Left lobe of liver (tissue), 2 donors: ENCODE data around the gene CIAO2B. TPM values are rescaled to one million over a fixed set of nuclear protein-coding genes. Genes with fewer than 3 reads are reported as not detected.

Experiments used
- ATAC-seq: fragments of 200-7000 bp; cut with Tn5 transposase; one replicate; pipeline ENCODE4 v1.9.1; 2020; ENCODE audit warnings: mild to moderate bottlenecking, moderate library complexity
- DNase-seq: peaks from one replicate; pipeline ENCODE4 v3.0.0-alpha.2; 2020; ENCODE audit warnings: low spot score
- total RNA-seq: library from RNA; stranded (reverse); gene quantifications from one replicate; pipeline ENCODE4 v1.2.1, GENCODE V29; 2021
- donor health status: DM: no; HTN: no; CAD: no; lungs with moderate emphysema.
- donor health status: DM: no; HTN: yes; CAD: no.

CIAO2B gene
- total RNA-seq, 1 donor from 2014 or later: 42.6 TPM

- no peak for ATAC-seq
Measured at GRCh38 chr16:66921729-66922450, 12.3 kb downstream of the CIAO2B start.

GRCh38 chr16:66920924-66921680 is 13.1 kb downstream of the CIAO2B start:
- ATAC-seq (no peak), DNase-seq (no peak)

More at GRCh38 chr16:66921729-66922450, 12.3 kb downstream of the CIAO2B start:
- DNase-seq: no peak

GRCh38 chr16:66920299-66920590 is 14.0 kb downstream of the CIAO2B start:
- ATAC-seq: no peak
- no peak for DNase-seq

GRCh38 chr16:66919569-66920298 is 14.5 kb downstream of the CIAO2B start:
- no peak for ATAC-seq
- no peak for DNase-seq

GRCh38 chr16:66918803-66919568 is 15.2 kb downstream of the CIAO2B start, which contains the start of gene CDH16:
Gene CDH16, minus strand, starts transcription at chr16:66918885. Its CDS starts 820 bp downstream, at chr16:66918065.
- DNase-seq (no peak), ATAC-seq (no peak)

- DNase-seq (no peak), ATAC-seq (no peak)
Measured at GRCh38 chr16:66918355-66918754, 15.8 kb downstream of the CIAO2B start.

- no peak for ATAC-seq
Measured at GRCh38 chr16:66917741-66918140, 16.5 kb downstream of the CIAO2B start.

GRCh38 chr16:66916518-66916917 is 17.7 kb downstream of the CIAO2B start:
- ATAC-seq (no peak), DNase-seq (no peak)

More at GRCh38 chr16:66917741-66918140, 16.5 kb downstream of the CIAO2B start:
- DNase-seq: no peak

- no peak for DNase-seq
Measured at GRCh38 chr16:66915041-66915440, 19.2 kb downstream of the CIAO2B start.

GRCh38 chr16:66914541-66914940 is 19.7 kb downstream of the CIAO2B start:
- ATAC-seq (no peak), DNase-seq (no peak)

More at GRCh38 chr16:66915041-66915440, 19.2 kb downstream of the CIAO2B start:
- ATAC-seq: no peak

- DNase-seq (no peak), ATAC-seq (no peak)
Measured at GRCh38 chr16:66913711-66914110, 20.5 kb downstream of the CIAO2B start.

- ATAC-seq (no peak), DNase-seq (no peak)
Measured at GRCh38 chr16:66913081-66913480, 21.1 kb downstream of the CIAO2B start.

GRCh38 chr16:66911801-66912200 is 22.4 kb downstream of the CIAO2B start:
- no peak for DNase-seq
- ATAC-seq: no peak

- DNase-seq (no peak), ATAC-seq (no peak)
Measured at GRCh38 chr16:66911112-66911511, 23.1 kb downstream of the CIAO2B start.

- ATAC-seq (no peak), DNase-seq (no peak)
Measured at GRCh38 chr16:66910175-66910940, 23.8 kb downstream of the CIAO2B start.

- ATAC-seq (no peak), DNase-seq (no peak)
Measured at GRCh38 chr16:66908762-66909559, 25.2 kb downstream of the CIAO2B start.

- ATAC-seq (no peak), DNase-seq (no peak)
Measured at GRCh38 chr16:66908116-66908515, 26.1 kb downstream of the CIAO2B start.

GRCh38 chr16:66906916-66907836 is 27.0 kb downstream of the CIAO2B start:
- ATAC-seq: no peak
- DNase-seq: no peak
